H1 (cell line): ENCODE measurements around the gene SOX6. TPM values are rescaled to one million over a fixed set of nuclear protein-coding genes. Genes with fewer than 3 reads are reported as not detected.

ENCODE experiments used
- ATF2 ChIP-seq: IDR thresholded peaks from 2 replicates; pipeline ENCODE4 v1.6.1; 2012; ENCODE audit warnings: low read length, inconsistent platforms
- CHD7 ChIP-seq: fragments of 300-600 bp; sonication (generic); IDR thresholded peaks from 2 replicates; pipeline ENCODE4 v1.7.1; 2012; ENCODE audit warnings: low read length, moderate library complexity, mild to moderate bottlenecking, inconsistent platforms; ENCODE audit not compliant: insufficient replicate concordance
- CTBP2 ChIP-seq: IDR thresholded peaks from 2 replicates; pipeline ENCODE4 v1.7.0; 2011; ENCODE audit warnings: borderline replicate concordance, mild to moderate bottlenecking, moderate library complexity, mixed read lengths, low read length; ENCODE audit not compliant: insufficient read depth, insufficient read length
- GTF2F1 ChIP-seq: IDR thresholded peaks from 2 replicates; pipeline ENCODE4 v1.6.1; 2012; ENCODE audit warnings: low read depth, low read length, improper control_type of control experiment, borderline replicate concordance
- polyA plus RNA-seq, 7 experiments: library from polyadenylated mRNA; depleted of rRNA in 3 of 7; stranded (reverse) in 5 of 7; unstranded in 2 of 7; fragments of >200 nt in 5 of 7; fragments of 200-250 nt in 2 of 7; gene quantifications; 1 replicate in 5 of 7; 2 replicates in 1 of 7; 4 replicates in 1 of 7; pipeline versions ENCODE4 v1.2.1 to v1.2.3, GENCODE V29; 2011 to 2013; ENCODE audit warnings: missing spikeins in 2 of 7, mixed read lengths in 2 of 7
- total RNA-seq: library from RNA; stranded (reverse); fragmentation: NEBNext Ultra II Directional; extraction: Animal tissue kit (Norgen Biotek cat#: 25700); gene quantifications from 2 replicates; pipeline ENCODE4 v1.2.1, GENCODE V29; 2021

Gene SOX6
- total and polyA plus RNA-seq, 2 of the 8 experiments (the other 6 are each of a cell fraction or from before 2014, with no cell fraction given), result 0.09 TPM; not detected in 1

GRCh38 chr11:16309226-16309625 is 47.1 kb downstream of the SOX6 start (continued):
- TF ChIP-seq CTBP2 (no peak), ATF2 (no peak), CHD7 (no peak), GTF2F1 (no peak)
